BLaER1 treated with 17β-estradiol and CSF1 and Interleukin-3, amounts not matched to agents 10 nM and 100 nM (cell line): ENCODE measurements around the gene STOX2.
A peak's percentile ranks its signal among the peaks of the same experiment; 100 is the strongest.

Experiments
- H3K27ac ChIP-seq, 11 experiments: shearing (Covaris generic); formaldehyde crosslinking; 2 replicates each; pipeline ENCODE4 v1.8.1; 2022
- H3K27me3 ChIP-seq, 11 experiments: shearing (Covaris generic); formaldehyde crosslinking; 2 replicates each; pipeline ENCODE4 v1.8.1; 2022
- H3K36me3 ChIP-seq, 11 experiments: shearing (Covaris generic); formaldehyde crosslinking; 2 replicates each; pipeline ENCODE4 v1.8.1; 2022
- H3K4me1 ChIP-seq, 10 experiments: shearing (Covaris generic); formaldehyde crosslinking; 2 replicates each; pipeline ENCODE4 v1.8.1; 2022
- H3K4me2 ChIP-seq, 11 experiments: shearing (Covaris generic); formaldehyde crosslinking; 2 replicates each; pipeline ENCODE4 v1.8.1; 2022
- H3K4me3 ChIP-seq, 10 experiments: shearing (Covaris generic); formaldehyde crosslinking; 2 replicates each; pipeline ENCODE4 v1.8.1; 2022
- H3K9ac ChIP-seq, 11 experiments: shearing (Covaris generic); formaldehyde crosslinking; 2 replicates each; pipeline ENCODE4 v1.8.1; 2022
- H3K9me3 ChIP-seq, 11 experiments: shearing (Covaris generic); formaldehyde crosslinking; replicated peaks in 1 of 11; 2 replicates each; pipeline ENCODE4 v1.8.1; 2022
- H4K20me1 ChIP-seq, 11 experiments: shearing (Covaris generic); formaldehyde crosslinking; 2 replicates each; pipeline ENCODE4 v1.8.1; 2022
- Cebpa-rat ChIP-seq, 11 experiments: shearing (Covaris generic); IDR thresholded peaks; 2 replicates each; pipeline ENCODE4 v1.8.1; 2022

The STOX2 gene

GRCh38 chr4:183905081-183905592 is at the start of gene STOX2:
TSS of gene STOX2 (plus strand) at chr4:183905307. CDS start at chr4:183906791, 1,484 bp downstream.
- no peak within 1 kb of the TSS for H3K27ac ChIP-seq
- H3K9me3 ChIP-seq = peaks cover 27 to 43% (median 37%) of the 10 kb centered on the region in 11 experiments
- no peaks in the 10 kb centered on the region for H4K20me1 ChIP-seq
- no peak within 1 kb of the TSS for H3K4me2 ChIP-seq
- no peaks in the 10 kb centered on the region for H3K36me3 ChIP-seq
- no peak within 1 kb of the TSS for H3K4me3 ChIP-seq
- no peaks in the 10 kb centered on the region for H3K4me1 ChIP-seq
- H3K27me3 ChIP-seq = no peaks in the 10 kb centered on the region
- H3K9ac ChIP-seq = no peak within 1 kb of the TSS
- no peak for TF ChIP-seq Cebpa-rat (IDR thresholded peaks at IDR 0.05)

- Histone ChIP-seq H3K9ac (no peak overlapping the region), H3K9me3 (no peaks in the 10 kb centered on the region), H3K4me1 (peaks cover 22 to 32% (median 27%) of the 10 kb centered on the region in 10 experiments), H3K36me3 (no peaks in the 10 kb centered on the region), H3K4me3 (no peak overlapping the region), H3K4me2 (no peak overlapping the region), H4K20me1 (no peaks in the 10 kb centered on the region), H3K27me3 (0 out of 22 replicates have a peak, but pooled peaks cover 0 to 3% (median 0%) of the 10 kb centered on the region in 11 experiments), H3K27ac (no peak overlapping the region)
- TF ChIP-seq Cebpa-rat (IDR thresholded peaks at IDR 0.05) = no peak
Observed at GRCh38 chr4:183855323-183856190, 49.5 kb upstream of the STOX2 start.

- H3K4me1 ChIP-seq = peaks cover 22 to 32% (median 27%) of the 10 kb centered on the region in 10 experiments
- H3K36me3 ChIP-seq = no peaks in the 10 kb centered on the region
- H3K27ac ChIP-seq = peak overlapping the region in 2 of 11 experiments; percentile 81 to 82; a peak in 3 of 22 replicates
- peak overlapping the region in 2 of 10 experiments; percentile 20 to 50; a peak in 1 of 20 replicates for H3K4me3 ChIP-seq
- peak overlapping the region in 2 of 11 experiments; percentile 48 to 74; a peak in 1 of 22 replicates for H3K9ac ChIP-seq
- H3K27me3 ChIP-seq = no peaks in the 10 kb centered on the region
- H4K20me1 ChIP-seq = no peaks in the 10 kb centered on the region
- H3K9me3 ChIP-seq = no peaks in the 10 kb centered on the region
- TF ChIP-seq Cebpa-rat (IDR thresholded peaks at IDR 0.05) = no peak
- peak overlapping the region; percentile 76 to 98 (median 93) for H3K4me2 ChIP-seq
Observed at GRCh38 chr4:183857040-183857439, 48.1 kb upstream of the STOX2 start.

GRCh38 chr4:183858011-183858615 is 47.0 kb upstream of the STOX2 start:
- H4K20me1 ChIP-seq = no peaks in the 10 kb centered on the region
- peaks cover 22 to 32% (median 27%) of the 10 kb centered on the region in 10 experiments for H3K4me1 ChIP-seq
- no peaks in the 10 kb centered on the region for H3K27me3 ChIP-seq
- H3K9me3 ChIP-seq = no peaks in the 10 kb centered on the region
- TF ChIP-seq Cebpa-rat (IDR thresholded peaks at IDR 0.05) = no peak
- no peaks in the 10 kb centered on the region for H3K36me3 ChIP-seq
- H3K4me3 ChIP-seq = peak overlapping the region; percentile 7 to 56 (median 45); a peak in 15 of 20 replicates
- H3K4me2 ChIP-seq = peak overlapping the region; percentile 76 to 98 (median 93)
- peak overlapping the region in 9 of 11 experiments; percentile 1 to 82 (median 53); a peak in 14 of 22 replicates for H3K27ac ChIP-seq
- H3K9ac ChIP-seq = peak overlapping the region; percentile 10 to 74 (median 52); a peak in 18 of 22 replicates

GRCh38 chr4:183860119-183860518 is 45.0 kb upstream of the STOX2 start:
- no peaks in the 10 kb centered on the region for H3K27me3 ChIP-seq
- no peaks in the 10 kb centered on the region for H3K36me3 ChIP-seq
- no peaks in the 10 kb centered on the region for H4K20me1 ChIP-seq
- H3K4me3 ChIP-seq = no peak overlapping the region
- no peak overlapping the region for H3K9ac ChIP-seq
- no peak for TF ChIP-seq Cebpa-rat (IDR thresholded peaks at IDR 0.05)
- H3K27ac ChIP-seq = no peak overlapping the region
- peaks cover 22 to 32% (median 27%) of the 10 kb centered on the region in 10 experiments for H3K4me1 ChIP-seq
- H3K9me3 ChIP-seq = no peaks in the 10 kb centered on the region
- no peak overlapping the region for H3K4me2 ChIP-seq

GRCh38 chr4:183860731-183861130 is 44.4 kb upstream of the STOX2 start:
- Histone ChIP-seq H4K20me1 (no peaks in the 10 kb centered on the region), H3K27ac (no peak overlapping the region), H3K27me3 (no peaks in the 10 kb centered on the region), H3K4me3 (no peak overlapping the region), H3K9ac (no peak overlapping the region), H3K4me1 (peaks cover 22 to 32% (median 27%) of the 10 kb centered on the region in 10 experiments), H3K4me2 (no peak overlapping the region), H3K36me3 (no peaks in the 10 kb centered on the region), H3K9me3 (no peaks in the 10 kb centered on the region)
- no peak for TF ChIP-seq Cebpa-rat (IDR thresholded peaks at IDR 0.05)

GRCh38 chr4:183861426-183861825 is 43.7 kb upstream of the STOX2 start:
- peaks cover 22 to 31% (median 27%) of the 10 kb centered on the region in 10 experiments for H3K4me1 ChIP-seq
- no peak for TF ChIP-seq Cebpa-rat (IDR thresholded peaks at IDR 0.05)
- no peak overlapping the region for H3K4me3 ChIP-seq
- H3K9me3 ChIP-seq = no peaks in the 10 kb centered on the region
- no peak overlapping the region for H3K4me2 ChIP-seq
- no peaks in the 10 kb centered on the region for H3K36me3 ChIP-seq
- no peaks in the 10 kb centered on the region for H4K20me1 ChIP-seq
- no peaks in the 10 kb centered on the region for H3K27me3 ChIP-seq
- no peak overlapping the region for H3K9ac ChIP-seq
- no peak overlapping the region for H3K27ac ChIP-seq

- Histone ChIP-seq H3K9ac (no peak overlapping the region), H3K4me3 (no peak overlapping the region), H3K4me1 (peaks cover 8 to 13% (median 12%) of the 10 kb centered on the region in 10 experiments), H3K9me3 (no peaks in the 10 kb centered on the region), H3K27ac (no peak overlapping the region), H3K4me2 (no peak overlapping the region), H3K27me3 (no peaks in the 10 kb centered on the region), H3K36me3 (no peaks in the 10 kb centered on the region), H4K20me1 (no peaks in the 10 kb centered on the region)
- TF ChIP-seq Cebpa-rat (IDR thresholded peaks at IDR 0.05) = no peak
Observed at GRCh38 chr4:183863155-183863825, 41.8 kb upstream of the STOX2 start.

- Histone ChIP-seq H3K27ac (no peak overlapping the region), H3K27me3 (no peaks in the 10 kb centered on the region), H3K9ac (no peak overlapping the region), H3K36me3 (no peaks in the 10 kb centered on the region), H3K4me1 (no peaks in the 10 kb centered on the region), H3K9me3 (no peaks in the 10 kb centered on the region), H4K20me1 (no peaks in the 10 kb centered on the region), H3K4me2 (no peak overlapping the region), H3K4me3 (no peak overlapping the region)
- TF ChIP-seq Cebpa-rat (IDR thresholded peaks at IDR 0.05) = no peak
Observed at GRCh38 chr4:183867247-183867646, 37.9 kb upstream of the STOX2 start.
